HepG2 (cell line): ENCODE results near the gene JAK1. TPM values are rescaled to one million over a fixed set of nuclear protein-coding genes. Genes with fewer than 3 reads are reported as not detected.

ENCODE experiments used
- ATAC-seq: fragments of 200-7000 bp; cut with Tn5 transposase; 3 replicates; pipeline ENCODE4 v1.9.1; 2020; ENCODE audit warnings: mild to moderate bottlenecking, moderate library complexity
- BruUV-seq: library from RNA; stranded (reverse); fragments of 400-500 nt; replicated peaks from 2 replicates; lab custom pipeline; 2021; lab: Mats Ljungman, UMichigan
- CTCF ChIA-PET: fragments of 300-600 bp; formaldehyde crosslinking; extraction: SDS; loops from one replicate; lab custom pipeline; 2021; ENCODE audit warnings: low total read pairs, inconsistent platforms, low intra/inter-chr PET ratio; lab: Yijun Ruan, JAX
- POLR2A ChIA-PET: fragments of 350-600 bp; sonication (Branson Sonifier 250); formaldehyde crosslinking; loops from one replicate; lab custom pipeline; 2020; ENCODE audit warnings: antibody characterized with exemption, inconsistent platforms; lab: Yijun Ruan, JAX
- DNase-seq: peaks from one replicate; pipeline ENCODE4 v3.0.0-alpha.2; 2015; ENCODE audit warnings: low spot score
- FAIRE-seq: peaks from 3 replicates; lab custom pipeline; 2011; peaks lifted over from hg19 to GRCh38; lab: Jason Lieb, UNC
- H2AFZ ChIP-seq: one replicate; pipeline ENCODE4 v1.6.1; 2011; ENCODE audit warnings: low read length, inconsistent platforms
- H3K27ac ChIP-seq: fragments of 300-600 bp; 3 replicates; pipeline ENCODE4 v1.8.0; 2011; ENCODE audit warnings: mixed run types, mild to moderate bottlenecking, mixed read lengths, low read length, inconsistent platforms; ENCODE audit not compliant: insufficient read depth; ENCODE audit errors: extremely low read length
- H3K27me3 ChIP-seq, 2 experiments: fragments of 200-600 bp in 1 of 2; 2 replicates in 1 of 2; 3 replicates in 1 of 2; pipeline versions ENCODE4 v1.6.0 to v1.8.0; 2011; ENCODE audit warnings: low read length in 2 of 2, mild to moderate bottlenecking in 2 of 2, moderate library complexity in 2 of 2, inconsistent platforms in 1 of 2; ENCODE audit not compliant: insufficient read depth in 2 of 2, control insufficient read depth in 1 of 2
- H3K36me3 ChIP-seq, 2 experiments: fragments of 200-600 bp in 1 of 2; replicated peaks in 1 of 2; 2 replicates in 1 of 2; 3 replicates in 1 of 2; pipeline versions ENCODE4 v1.5.1 to v1.8.0; 2011; ENCODE audit warnings: low read length in 2 of 2, inconsistent platforms in 1 of 2; ENCODE audit not compliant: insufficient read depth in 2 of 2, control insufficient read depth in 1 of 2
- H3K4me1 ChIP-seq: 2 replicates; pipeline ENCODE4 v1.5.1; 2012; ENCODE audit warnings: low read length, inconsistent platforms; ENCODE audit not compliant: insufficient read depth
- H3K4me2 ChIP-seq: 2 replicates; pipeline ENCODE4 v1.6.0; 2011; ENCODE audit warnings: low read depth, low read length, inconsistent platforms
- H3K4me3 ChIP-seq, 3 experiments: fragments of 200-600 bp in 1 of 3; sonication (generic), shearing (Covaris generic) in 1 of 3; replicated peaks in 1 of 3; 2 replicates each; pipeline ENCODE4 v1.5.1; 2011 to 2016; ENCODE audit warnings: low read length in 3 of 3, inconsistent platforms in 2 of 3, low read depth in 2 of 3, mild to moderate bottlenecking in 2 of 3, control low read depth in 1 of 3, mixed read lengths in 1 of 3; ENCODE audit not compliant: insufficient read depth in 1 of 3
- H3K79me2 ChIP-seq: one replicate; pipeline ENCODE4 v1.6.1; 2011; ENCODE audit warnings: low read length, inconsistent platforms; ENCODE audit not compliant: insufficient read depth
- H3K9ac ChIP-seq: 2 replicates; pipeline ENCODE4 v1.6.0; 2011; ENCODE audit warnings: mild to moderate bottlenecking, low read depth, low read length, inconsistent platforms; ENCODE audit not compliant: insufficient read depth
- H3K9me3 ChIP-seq: 2 replicates; pipeline ENCODE4 v1.5.1; 2012; ENCODE audit warnings: mild to moderate bottlenecking, low read length
- H4K20me1 ChIP-seq: 2 replicates; pipeline ENCODE4 v1.6.0; 2011; ENCODE audit warnings: inconsistent platforms, mild to moderate bottlenecking, low read length, moderate library complexity; ENCODE audit not compliant: insufficient read depth
- AHR ChIP-seq: IDR thresholded peaks from 2 replicates; pipeline ENCODE4 v1.6.1; 2018; ENCODE audit warnings: missing genetic modification reagents, missing compliant biosample characterization
- ARNT2 ChIP-seq: sonication (generic); formaldehyde crosslinking; IDR thresholded peaks from 2 replicates; pipeline ENCODE4 v1.8.0; 2022; ENCODE audit warnings: mild to moderate bottlenecking, low read depth, missing genetic modification reagents, moderate library complexity
- CBFB ChIP-seq: sonication (generic); formaldehyde crosslinking; IDR thresholded peaks from 2 replicates; pipeline ENCODE4 v1.4.0; 2020; ENCODE audit warnings: missing genetic modification reagents
- E2F5 ChIP-seq: sonication (generic); formaldehyde crosslinking; conservative IDR thresholded peaks from 2 replicates; pipeline ENCODE4 v1.4.0; 2020; ENCODE audit warnings: missing genetic modification reagents
- FIP1L1 ChIP-seq: fragments of 200-400 bp; formaldehyde crosslinking; IDR thresholded peaks from 2 replicates; pipeline ENCODE4 v1.6.1; 2018; ENCODE audit warnings: low read depth, mild to moderate bottlenecking, low read length, moderate library complexity, borderline replicate concordance; ENCODE audit not compliant: insufficient read depth
- HOXA7 ChIP-seq: sonication (generic); formaldehyde crosslinking; IDR thresholded peaks from 2 replicates; pipeline ENCODE4 v1.8.1; 2022; ENCODE audit warnings: mild to moderate bottlenecking, missing genetic modification reagents, moderate library complexity
- IRF1 ChIP-seq: sonication (generic); formaldehyde crosslinking; IDR thresholded peaks from 2 replicates; pipeline ENCODE4 v1.4.0; 2020; ENCODE audit warnings: low read depth, mild to moderate bottlenecking, missing genetic modification reagents
- PBX3 ChIP-seq: sonication (generic); formaldehyde crosslinking; IDR thresholded peaks from 2 replicates; pipeline ENCODE4 v1.8.1; 2023; ENCODE audit warnings: missing genetic modification reagents, inconsistent platforms, borderline replicate concordance
- RBAK ChIP-seq: sonication (generic); formaldehyde crosslinking; IDR thresholded peaks from 2 replicates; pipeline ENCODE4 v1.5.1; 2020; ENCODE audit warnings: mild to moderate bottlenecking, missing genetic modification reagents
- RBM22 ChIP-seq: fragments of 200-400 bp; formaldehyde crosslinking; optimal IDR thresholded peaks from 2 replicates; pipeline ENCODE3; 2017; ENCODE audit warnings: mild to moderate bottlenecking, low read length, moderate library complexity
- XBP1 ChIP-seq: sonication (generic); formaldehyde crosslinking; IDR thresholded peaks from 2 replicates; pipeline ENCODE4 v1.5.0; 2020; ENCODE audit warnings: missing genetic modification reagents
- ZBTB14 ChIP-seq: sonication (generic); formaldehyde crosslinking; IDR thresholded peaks from 2 replicates; pipeline ENCODE4 v1.4.0; 2020; ENCODE audit warnings: missing genetic modification reagents
- ZFP36L1 ChIP-seq: sonication (generic); formaldehyde crosslinking; IDR thresholded peaks from 2 replicates; pipeline ENCODE4 v1.8.0; 2022; ENCODE audit warnings: mild to moderate bottlenecking, missing genetic modification reagents, moderate library complexity
- ZIK1 ChIP-seq: sonication (generic); formaldehyde crosslinking; IDR thresholded peaks from 2 replicates; pipeline ENCODE4 v1.5.0; 2020; ENCODE audit warnings: mild to moderate bottlenecking, low read depth, missing genetic modification reagents, borderline replicate concordance
- ZNF749 ChIP-seq: sonication (generic); formaldehyde crosslinking; IDR thresholded peaks from 2 replicates; pipeline ENCODE4 v1.8.0; 2022; ENCODE audit warnings: mild to moderate bottlenecking, missing genetic modification reagents, moderate library complexity, borderline replicate concordance
- WGBS: methylation state at CpG from one replicate; pipeline ENCODE4 v1.1.6; 2017; ENCODE audit warnings: low lambda C conversion rate; 5-methylcytosine and 5-hydroxymethylcytosine counted together
- in situ Hi-C: cut with HindIII; loops from 2 replicates; pipeline ENCODE4 v1.10.0; 2017; ENCODE audit warnings: low pct_unique_long_range_greater_than_20kb; ENCODE audit not compliant: extremely low pct_ligation_motif_present
- intact Hi-C: fragments of 100-400 bp; cut with micrococcal nuclease; formaldehyde crosslinking; loops from one replicate; pipeline ENCODE4 v1.10.0; 2022; ENCODE audit not compliant: unreplicated experiment
- polyA plus RNA-seq, 8 experiments: library from polyadenylated mRNA; depleted of rRNA in 3 of 8; stranded (reverse) in 7 of 8; unstranded in 1 of 8; fragments of >200 nt; fragmentation: Illumina TruSeq in 4 of 8; extraction: Trizol in 4 of 8; gene quantifications; 2 replicates each; pipeline versions ENCODE4 v1.2.1 to v1.2.3, GENCODE V29; 2011 to 2016; ENCODE audit warnings: low read depth in 4 of 8, missing spikeins in 1 of 8, mixed read lengths in 1 of 8; ENCODE audit not compliant: insufficient read depth in 1 of 8
- total RNA-seq, 5 experiments: library from RNA; depleted of rRNA; stranded (reverse); fragments of >200 nt; fragmentation: Illumina TruSeq; extraction: Trizol; gene quantifications; 2 replicates each; pipeline ENCODE4 v1.2.3, GENCODE V29; 2016; ENCODE audit warnings: low read depth in 1 of 5

JAK1 gene
- total and polyA plus RNA-seq, 2 of the 13 experiments (the other 11 are each of a cell fraction or from before 2014, with no cell fraction given) = 23.9 to 42.4 TPM

GRCh38 chr1:65001231-65001792 is 35.0 kb upstream of the JAK1 start:
- Histone ChIP-seq H4K20me1 (no peaks in the 10 kb centered on the region), H3K36me3 (no peaks in the 10 kb centered on the region), H3K9me3 (no peaks in the 10 kb centered on the region), H3K9ac (no peak overlapping the region), H3K4me1 (peaks cover 14% of the 10 kb centered on the region), H3K4me3 (no peak overlapping the region), H3K27me3 (peaks cover 3 to 26% of the 10 kb centered on the region in 2 experiments), H3K79me2 (no peaks in the 10 kb centered on the region), H3K4me2 (no peak overlapping the region), H3K27ac (no peak overlapping the region), H2AFZ (no peak overlapping the region)
- CTCF ChIA-PET = no interaction called here
- in situ Hi-C loops (no loop called here), intact Hi-C loops (no loop called here)
- no peak for FAIRE-seq
- WGBS = 76% methylated on average over 18 of the region's 18 CpGs
- no peak for DNase-seq
- no peak for ATAC-seq
- POLR2A ChIA-PET = no interaction called here
- no TSS peak for BruUV-seq
- TF ChIP-seq FIP1L1 (no peak), RBAK (CRISPR knock-in tag) (no peak), ZFP36L1 (no peak), CBFB (CRISPR knock-in tag) (no peak), IRF1 (CRISPR knock-in tag) (no peak), ARNT2 (CRISPR knock-in tag) (no peak), AHR (CRISPR knock-in tag) (no peak), HOXA7 (CRISPR knock-in tag) (no peak), ZIK1 (CRISPR knock-in tag) (no peak), ZNF749 (CRISPR knock-in tag) (no peak), RBM22 (no peak), E2F5 (CRISPR knock-in tag) (no peak), XBP1 (CRISPR knock-in tag) (no peak), ZBTB14 (CRISPR knock-in tag) (no peak), PBX3 (CRISPR knock-in tag) (no peak)
